Right cardiac atrium (tissue), 5 donors: Measurements from ENCODE around the gene TCAF1. TPM values are rescaled to one million over a fixed set of nuclear protein-coding genes. Genes with fewer than 3 reads are reported as not detected.

Experiments used
- ATAC-seq, 2 donors: fragments of 200-7000 bp; cut with Tn5 transposase; one replicate each; pipeline versions ENCODE4 v1.8.0 to v1.9.1; 2020; ENCODE audit warnings: moderate library complexity in 2 of 2, mild to moderate bottlenecking in 1 of 2
- DNase-seq, 3 donors: peaks; one replicate each; pipeline ENCODE4 v3.0.0-alpha.2; 2020
- H3K27ac ChIP-seq: one replicate; pipeline ENCODE4 v1.5.1; 2013; ENCODE audit warnings: mild to moderate bottlenecking, low read length, control low read depth, moderate library complexity
- H3K27me3 ChIP-seq: one replicate; pipeline ENCODE4 v1.6.1; 2013; ENCODE audit not compliant: control insufficient read depth, insufficient read depth
- H3K4me1 ChIP-seq: one replicate; pipeline ENCODE4 v1.6.1; 2013; ENCODE audit warnings: low read length; ENCODE audit not compliant: control insufficient read depth, insufficient read depth
- H3K4me3 ChIP-seq: one replicate; pipeline ENCODE4 v1.5.1; 2013; ENCODE audit warnings: low read length, control low read depth
- H3K9me3 ChIP-seq: one replicate; pipeline ENCODE4 v1.6.1; 2013; ENCODE audit warnings: low read length; ENCODE audit not compliant: control insufficient read depth
- WGBS: extraction: QIAGEN DNeasy Blood & Tissue Kit; methylation state at CpG from one replicate; pipeline ENCODE4 v1.1.7; 2013; 5-methylcytosine and 5-hydroxymethylcytosine counted together
- intact Hi-C, 4 donors: fragments of 100-400 bp; cut with DNase I; formaldehyde crosslinking; loops; one replicate each; pipeline versions ENCODE4 v1.11.0 to v1.14.0; 2022 to 2023
- polyA plus RNA-seq: library from polyadenylated mRNA; stranded (reverse); fragments of 200-250 nt; gene quantifications from one replicate; pipeline ENCODE4 v1.2.3, GENCODE V29; 2013
- total RNA-seq, 4 donors: library from RNA; stranded (reverse); fragmentation: NEBNext Ultra II Directional; extraction: Animal tissue kit (Norgen Biotek cat#: 25700); gene quantifications; one replicate each; pipeline ENCODE4 v1.2.1, GENCODE V29; 2021
- donor health status: healthy with polysubstance abuse.
- donor health status: DM: no; HTN: yes; CAD: no.
- donor health status: DM: no; HTN: no; CAD: no.
- donor health status: DM: no; HTN: yes; CAD: no; lungs with severe emphysema.
- donor health status: DM: yes; HTN: yes; CAD: no.

Gene TCAF1
- total and polyA plus RNA-seq, 5 donors, result 12.7 to 33.7 (median 24.0) TPM

DNA sequence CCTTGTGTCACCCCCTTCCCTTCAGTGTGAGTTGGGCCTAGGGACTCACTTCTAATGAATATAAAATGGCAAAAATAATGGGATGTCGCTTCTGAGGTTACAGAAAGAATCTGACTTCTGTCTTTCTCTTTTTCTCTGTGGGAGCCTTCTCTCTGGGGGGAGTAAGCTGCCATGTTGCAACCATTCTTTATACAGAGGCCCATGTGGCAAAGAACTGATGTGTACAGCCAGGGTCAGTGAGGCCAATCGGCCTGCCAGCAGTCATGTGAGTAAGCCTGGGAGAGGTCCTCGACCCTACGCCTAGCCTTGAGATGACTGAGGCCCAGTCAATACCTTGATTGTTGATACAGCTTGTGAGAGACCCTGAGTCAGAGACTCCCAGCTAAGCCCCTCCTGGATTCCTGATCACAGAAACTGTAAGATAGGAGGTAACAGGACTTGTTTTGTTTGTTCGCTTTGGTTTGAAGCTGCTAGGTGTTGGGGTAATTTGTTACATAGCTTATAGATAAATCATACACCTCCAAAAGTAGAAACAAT lies 1.7 kb downstream of the TCAF1 start:
- H3K9me3 ChIP-seq, result no peaks in the 10 kb centered on the region
- intact Hi-C loops, result no loop called here
- H3K4me1 ChIP-seq, result peaks cover 9% of the 10 kb centered on the region
- no peak for ATAC-seq
- no peaks in the 10 kb centered on the region for H3K27me3 ChIP-seq
- H3K4me3 ChIP-seq, result no peak overlapping the region
- peak overlapping the region; percentile 36 for H3K27ac ChIP-seq
- 76% methylated on average over 5 of the region's 5 CpGs for WGBS
- DNase-seq, result peak in 1 of 3 donors; percentile 60

DNA sequence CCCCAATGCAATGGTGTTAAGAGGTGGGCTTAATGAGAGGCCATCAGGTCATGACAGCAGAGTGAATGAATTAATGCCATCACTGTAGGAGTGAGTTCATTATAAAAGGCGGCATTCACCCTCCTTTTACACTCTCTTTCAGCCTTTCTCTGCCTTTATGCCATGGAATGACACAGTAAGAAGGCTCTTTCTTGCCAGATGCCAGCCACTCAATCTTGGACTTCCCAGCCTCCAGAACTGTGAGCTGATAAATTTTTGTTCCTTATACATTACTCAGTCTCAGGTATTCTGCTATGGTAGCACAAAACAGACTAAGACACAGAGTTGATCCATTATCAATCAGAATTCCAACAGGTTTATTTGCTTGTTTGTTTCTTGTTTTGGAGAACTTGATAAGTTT lies 3.2 kb downstream of the TCAF1 start:
- Histone ChIP-seq H3K4me1 (peaks cover 5% of the 10 kb centered on the region), H3K4me3 (no peak overlapping the region), H3K27me3 (no peaks in the 10 kb centered on the region), H3K9me3 (no peaks in the 10 kb centered on the region), H3K27ac (no peak overlapping the region)
- intact Hi-C loops, result no loop called here
- WGBS, result 98% methylated on average over 1 of the region's 1 CpG
- DNase-seq, result no peak
- no peak for ATAC-seq

DNA sequence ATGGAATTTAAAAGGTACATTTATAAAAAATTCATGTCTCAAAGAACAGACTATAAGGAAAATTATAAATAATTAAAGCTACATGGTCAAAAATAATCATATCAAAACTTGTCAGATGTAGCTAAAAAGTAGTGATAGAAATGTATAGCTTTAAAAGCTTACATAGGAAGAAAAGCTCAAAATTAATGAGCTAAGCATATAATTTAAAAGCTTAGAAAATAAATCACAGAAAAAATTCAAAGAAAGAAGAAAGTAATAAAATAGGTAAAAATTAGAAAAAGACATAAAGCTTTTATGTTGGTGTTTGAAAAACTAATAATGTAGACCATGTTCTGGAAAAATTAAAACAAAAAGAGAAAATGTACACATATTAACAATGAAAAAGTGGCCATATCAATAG lies 5.3 kb downstream of the TCAF1 start:
- H3K9me3 ChIP-seq, result no peaks in the 10 kb centered on the region
- peaks cover 5% of the 10 kb centered on the region for H3K4me1 ChIP-seq
- no peaks in the 10 kb centered on the region for H3K27me3 ChIP-seq
- no peak for DNase-seq
- ATAC-seq, result no peak
- H3K4me3 ChIP-seq, result no peak overlapping the region
- intact Hi-C loops, result no loop called here
- H3K27ac ChIP-seq, result no peak overlapping the region

DNA sequence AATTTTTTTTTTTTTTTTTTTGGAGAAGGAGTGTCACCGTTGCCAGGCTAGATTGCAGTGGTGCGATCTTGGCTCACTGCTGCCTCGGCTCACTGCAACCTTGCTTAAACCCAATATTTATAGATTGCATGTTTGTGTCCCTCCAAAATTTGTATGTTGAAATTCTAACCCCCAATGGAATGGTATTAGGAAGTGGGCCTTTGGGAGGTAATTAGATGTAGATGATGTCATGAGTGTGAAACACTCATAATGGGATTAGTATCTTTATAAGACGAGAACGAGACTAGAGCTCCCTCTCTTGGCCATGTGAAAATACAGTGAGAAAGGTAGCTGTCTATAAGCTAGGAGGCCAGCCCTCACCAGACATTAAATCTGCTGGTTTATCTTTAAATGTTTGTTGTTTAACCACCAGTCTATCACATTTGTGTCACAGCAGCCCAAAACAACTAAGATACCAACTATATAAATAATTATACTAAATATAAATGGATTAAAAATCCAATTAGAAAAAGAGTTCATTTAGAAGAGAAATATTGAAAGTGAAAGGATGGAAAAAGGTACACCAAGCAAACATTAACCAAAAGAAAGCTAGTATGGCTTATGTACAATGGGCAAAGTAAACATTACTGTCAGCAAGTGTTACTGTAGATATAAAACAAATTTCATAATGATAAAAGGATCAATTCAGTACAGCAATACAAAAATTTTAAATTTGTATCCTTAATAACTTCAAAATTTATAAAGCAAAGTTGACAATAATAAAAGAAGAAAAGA lies 9.3 kb downstream of the TCAF1 start:
- Histone ChIP-seq H3K4me3 (no peak overlapping the region), H3K27me3 (no peaks in the 10 kb centered on the region), H3K27ac (no peak overlapping the region), H3K4me1 (no peaks in the 10 kb centered on the region), H3K9me3 (no peaks in the 10 kb centered on the region)
- DNase-seq (no peak), ATAC-seq (no peak)
- intact Hi-C loops, result no loop called here
- WGBS, result 88% methylated on average over 5 of the region's 5 CpGs

DNA sequence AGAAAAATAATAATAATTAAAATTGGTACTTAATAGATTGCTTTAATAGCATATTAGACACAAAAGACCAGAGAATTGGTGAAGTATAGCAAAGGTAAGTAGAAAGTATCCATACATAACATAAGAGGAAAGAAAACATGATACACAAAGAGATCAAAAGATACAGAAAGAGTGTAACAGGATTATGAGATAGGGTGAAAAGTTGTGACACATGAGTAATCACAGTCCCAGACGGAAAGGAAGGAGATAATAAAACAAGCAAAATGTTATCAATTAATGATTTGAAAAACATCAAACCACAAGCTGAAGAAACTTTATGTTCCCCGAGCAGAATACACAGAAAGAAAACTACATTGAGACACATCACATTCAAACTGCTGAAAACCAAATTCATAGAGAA lies 10.5 kb downstream of the TCAF1 start:
- 94% methylated on average over 2 of the region's 2 CpGs for WGBS
- H3K4me3 ChIP-seq, result no peak overlapping the region
- DNase-seq (no peak), ATAC-seq (no peak)
- H3K27me3 ChIP-seq, result no peaks in the 10 kb centered on the region
- H3K9me3 ChIP-seq, result no peaks in the 10 kb centered on the region
- H3K4me1 ChIP-seq, result no peaks in the 10 kb centered on the region
- no peak overlapping the region for H3K27ac ChIP-seq
- intact Hi-C loops, result no loop called here

DNA sequence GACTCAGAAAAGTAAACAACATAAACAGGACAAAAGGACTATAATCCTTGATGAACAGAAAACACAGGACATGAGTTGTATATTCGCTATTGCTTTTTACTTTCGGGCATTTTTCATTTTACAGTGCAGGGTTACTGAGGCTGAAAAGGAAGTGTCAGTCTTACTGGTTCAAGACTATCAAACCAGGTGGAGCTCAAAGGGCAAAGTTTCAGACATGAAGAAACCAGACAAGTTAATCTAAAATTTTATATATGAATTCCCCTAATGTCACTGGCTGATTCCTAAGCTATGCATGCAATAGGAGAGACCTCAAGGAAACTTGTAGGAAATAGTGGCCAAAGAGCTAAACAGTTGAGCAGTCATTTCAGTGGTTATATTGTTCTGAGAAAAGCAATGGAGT lies 11.4 kb downstream of the TCAF1 start:
- Histone ChIP-seq H3K27ac (no peak overlapping the region), H3K4me1 (no peaks in the 10 kb centered on the region), H3K4me3 (no peak overlapping the region), H3K9me3 (no peaks in the 10 kb centered on the region), H3K27me3 (no peaks in the 10 kb centered on the region)
- DNase-seq (no peak), ATAC-seq (no peak)
- intact Hi-C loops, result no loop called here
- 99% methylated on average over 2 of the region's 2 CpGs for WGBS

DNA sequence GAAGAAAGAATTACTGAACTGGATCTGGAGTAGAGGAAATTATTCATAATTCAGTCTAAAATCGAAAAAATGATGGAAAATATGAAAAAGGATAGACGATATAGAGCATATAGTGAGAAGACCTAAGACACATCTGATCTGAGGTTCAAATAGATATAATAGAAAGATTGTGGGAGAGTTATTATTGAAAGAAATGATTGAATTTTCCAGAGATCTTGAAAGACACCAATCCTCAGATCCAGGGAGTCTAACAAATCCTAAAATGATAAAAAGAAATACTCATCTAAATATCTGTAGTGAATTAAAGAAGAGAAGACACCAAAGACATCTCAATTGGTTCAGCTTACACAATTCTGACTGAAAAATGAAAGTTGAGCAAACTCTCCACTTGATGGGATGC lies 12.9 kb downstream of the TCAF1 start:
- Histone ChIP-seq H3K9me3 (no peaks in the 10 kb centered on the region), H3K27me3 (no peaks in the 10 kb centered on the region), H3K4me1 (no peaks in the 10 kb centered on the region), H3K27ac (no peak overlapping the region), H3K4me3 (no peak overlapping the region)
- WGBS, result 97% methylated on average over 2 of the region's 2 CpGs
- ATAC-seq, result no peak
- intact Hi-C loops, result no loop called here
- no peak for DNase-seq

DNA sequence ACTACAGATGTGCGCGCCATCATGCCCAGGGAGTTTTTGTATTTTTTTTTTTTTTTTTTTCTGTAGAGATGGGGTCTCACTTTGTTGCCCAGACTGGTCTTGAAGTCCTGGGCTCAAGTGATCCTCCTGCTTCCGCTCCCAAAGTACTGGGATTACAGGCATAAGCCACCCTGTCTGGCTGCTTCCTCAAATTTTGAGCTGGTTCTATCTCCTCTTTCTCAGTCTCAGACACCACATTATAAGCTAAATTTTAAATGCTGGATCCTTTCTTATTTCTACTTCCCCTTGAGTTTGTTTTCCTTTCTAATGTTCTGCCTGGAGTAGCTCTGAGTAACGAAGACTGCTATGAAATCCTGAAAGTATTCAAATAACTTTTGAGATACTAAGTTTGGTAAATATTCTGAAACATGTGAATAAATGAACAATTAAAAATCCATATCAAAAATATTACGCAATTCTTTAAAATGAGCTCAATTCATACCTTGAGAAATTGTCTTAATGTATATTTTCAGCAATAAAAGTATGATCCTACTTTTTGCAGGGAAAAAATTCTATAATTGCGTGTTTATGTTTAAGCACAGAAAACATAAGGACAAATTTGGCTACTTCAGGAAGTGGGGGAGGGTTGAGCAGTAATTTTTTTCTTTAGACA lies 15.0 kb downstream of the TCAF1 start:
- intact Hi-C loops, result no loop called here
- DNase-seq (no peak), ATAC-seq (no peak)
- H3K27ac ChIP-seq, result no peak overlapping the region
- H3K9me3 ChIP-seq, result no peaks in the 10 kb centered on the region
- H3K27me3 ChIP-seq, result no peaks in the 10 kb centered on the region
- H3K4me3 ChIP-seq, result no peak overlapping the region
- no peaks in the 10 kb centered on the region for H3K4me1 ChIP-seq
- 93% methylated on average over 6 of the region's 6 CpGs for WGBS

DNA sequence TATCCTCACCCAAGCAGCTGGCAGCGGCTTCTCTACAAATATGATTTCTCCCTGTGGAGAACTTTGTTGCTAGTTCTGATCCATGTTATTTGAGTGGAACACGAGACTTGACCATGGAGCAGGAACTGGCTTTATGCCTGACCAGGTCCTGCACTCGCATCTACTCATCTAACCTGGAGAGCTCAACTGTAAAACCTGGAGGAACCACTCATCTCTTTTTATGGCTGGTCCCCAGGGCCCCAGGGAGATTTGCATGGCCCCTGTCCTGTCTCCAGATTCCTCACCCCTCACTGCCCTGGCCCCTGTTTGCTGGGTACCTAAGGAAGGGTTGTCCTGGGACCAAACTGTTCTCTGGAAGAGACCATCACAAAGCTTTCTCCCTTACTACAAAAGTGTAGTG lies 16.0 kb downstream of the TCAF1 start:
- H3K4me3 ChIP-seq, result no peak overlapping the region
- WGBS, result 83% methylated on average over 3 of the region's 3 CpGs
- no peaks in the 10 kb centered on the region for H3K9me3 ChIP-seq
- H3K27ac ChIP-seq, result no peak overlapping the region
- DNase-seq (no peak), ATAC-seq (no peak)
- H3K27me3 ChIP-seq, result no peaks in the 10 kb centered on the region
- no peaks in the 10 kb centered on the region for H3K4me1 ChIP-seq
- intact Hi-C loops, result no loop called here

DNA sequence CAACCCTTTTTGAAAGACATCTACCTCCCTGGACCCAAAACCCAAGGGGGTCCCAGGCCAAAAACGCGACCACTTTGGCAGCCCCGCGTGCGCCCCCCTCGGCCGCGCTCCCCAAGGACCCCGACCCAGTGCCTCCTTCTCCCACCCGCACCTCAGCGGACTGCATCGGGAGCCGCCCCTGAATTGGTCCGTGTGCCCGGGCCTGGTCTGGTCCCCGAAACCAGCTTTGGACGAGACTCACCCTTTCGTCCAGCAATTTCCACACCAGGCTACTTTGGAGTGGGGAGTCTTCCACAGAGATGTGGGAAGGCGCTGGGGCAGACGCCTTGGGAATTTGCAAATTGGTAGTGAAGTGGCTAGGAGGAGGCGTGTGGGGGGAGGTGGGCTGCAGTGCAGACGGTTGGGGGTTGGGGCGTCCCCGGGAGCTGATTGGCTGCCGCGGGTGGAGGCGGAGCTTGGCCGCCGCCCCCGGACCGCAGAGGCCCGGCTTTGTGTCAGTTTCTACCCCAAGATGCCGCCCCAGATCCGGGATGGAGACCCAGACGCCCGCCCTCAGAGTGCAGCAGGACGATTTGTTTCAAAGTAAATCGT lies 16.9 kb downstream of the TCAF1 start:
- DNase-seq (peak; percentile 59 to 84 (median 82)), ATAC-seq (peak; percentile 70 to 76)
- Histone ChIP-seq H3K27me3 (no peaks in the 10 kb centered on the region), H3K27ac (no peak overlapping the region), H3K4me3 (peak overlapping the region; percentile 54), H3K9me3 (no peaks in the 10 kb centered on the region), H3K4me1 (peaks cover 3% of the 10 kb centered on the region)
- intact Hi-C loops, result no loop called here
- whole genome bisulfite sequencing, result 12% methylated on average over 38 of the region's 38 CpGs

DNA sequence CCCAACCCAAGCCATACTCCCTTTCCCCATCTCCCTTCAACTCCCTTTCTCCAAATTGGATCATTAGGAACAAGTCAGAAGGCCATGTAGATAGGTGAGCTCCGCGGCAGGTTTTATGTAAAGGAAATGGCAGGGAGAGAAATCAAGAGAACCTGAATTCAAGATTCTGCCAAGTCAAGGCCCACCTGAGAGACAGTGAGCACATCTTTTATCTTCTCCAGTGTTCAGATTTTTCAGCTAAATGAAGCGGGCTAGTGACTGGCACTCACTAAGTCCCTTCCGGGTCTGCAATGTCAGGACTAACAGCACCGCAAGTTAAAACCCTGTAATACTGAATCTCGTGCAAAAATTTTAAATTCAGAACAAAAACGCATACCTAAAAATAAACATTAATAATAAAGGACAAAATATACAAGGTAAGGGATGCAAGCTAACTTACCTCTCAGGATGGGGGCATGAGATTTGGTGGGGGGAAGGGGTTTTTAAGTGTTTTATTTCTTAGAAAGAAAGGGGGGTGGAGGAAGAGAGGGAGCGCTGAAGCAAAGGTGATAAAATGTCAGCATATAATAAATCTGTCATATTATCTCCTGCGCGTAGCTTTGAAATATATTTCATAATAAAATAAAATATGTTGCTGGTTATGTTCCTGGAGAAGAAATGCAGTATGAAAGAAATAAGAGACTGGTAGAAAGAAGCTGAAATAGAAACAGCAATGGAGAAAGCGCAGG lies 17.6 kb downstream of the TCAF1 start:
- H3K27ac ChIP-seq, result no peak overlapping the region
- no peaks in the 10 kb centered on the region for H3K9me3 ChIP-seq
- 69% methylated on average over 11 of the region's 11 CpGs for WGBS
- DNase-seq, result no peak
- intact Hi-C loops, result no loop called here
- H3K4me3 ChIP-seq, result peak overlapping the region; percentile 54
- H3K4me1 ChIP-seq, result peaks cover 3% of the 10 kb centered on the region
- H3K27me3 ChIP-seq, result no peaks in the 10 kb centered on the region
- no peak for ATAC-seq
